Activated T-helper 1 cell treated with anti-CD3 and anti-CD28 coated beads, Interleukin-2, amount 50 U/mL, for 16 hours (primary cell): ENCODE results near the gene FANK1.
"Not testable (repeated sequence)": the region's sequence is repeated elsewhere in the genome, so short reads cannot be mapped to it uniquely, and the experiment has no call there.

Experiments
- DNase-seq, 2 donors: peaks; one replicate each; pipeline ENCODE4 v3.0.0-alpha.2; 2020; ENCODE audit warnings: low read depth in 1 of 2, low spot score in 1 of 2

Gene FANK1

GRCh38 chr10:125926247-125926646, 29.9 kb downstream of the FANK1 start:
- DNase-seq = no peak

- DNase-seq = not testable (repeated sequence)
Observed at GRCh38 chr10:125927265-125927664, 30.9 kb downstream of the FANK1 start.

- DNase-seq = no peak
Observed at GRCh38 chr10:125928928-125929585, 32.7 kb downstream of the FANK1 start.

GRCh38 chr10:125929618-125930017, 33.3 kb downstream of the FANK1 start:
- DNase-seq = no peak

- no peak for DNase-seq
Observed at GRCh38 chr10:125933693-125934092, 37.3 kb downstream of the FANK1 start.

GRCh38 chr10:125936331-125936730, 40.0 kb downstream of the FANK1 start:
- DNase-seq = no peak

- DNase-seq = no peak
Observed at GRCh38 chr10:125940515-125940914, 44.2 kb downstream of the FANK1 start.

- DNase-seq = no peak
Observed at GRCh38 chr10:125951290-125951689, 54.9 kb downstream of the FANK1 start.

- no peak for DNase-seq
Observed at GRCh38 chr10:125953778-125954385, 57.5 kb downstream of the FANK1 start.

- no peak for DNase-seq
Observed at GRCh38 chr10:125955766-125956165, 59.4 kb downstream of the FANK1 start.

GRCh38 chr10:125961743-125962142, 65.4 kb downstream of the FANK1 start:
- no peak for DNase-seq

GRCh38 chr10:125962200-125962599, 65.8 kb downstream of the FANK1 start:
- no peak for DNase-seq

- DNase-seq = no peak
Observed at GRCh38 chr10:125964558-125964957, 68.2 kb downstream of the FANK1 start.

- no peak for DNase-seq
Observed at GRCh38 chr10:125967533-125967932, 71.2 kb downstream of the FANK1 start.

- DNase-seq = not testable (repeated sequence)
Observed at GRCh38 chr10:125970077-125970630, 73.8 kb downstream of the FANK1 start.

- no peak for DNase-seq
Observed at GRCh38 chr10:125976960-125977605, 80.7 kb downstream of the FANK1 start.

GRCh38 chr10:125979976-125980375, 83.6 kb downstream of the FANK1 start:
- DNase-seq = no peak

- DNase-seq = no peak
Observed at GRCh38 chr10:125980521-125981035, 84.2 kb downstream of the FANK1 start.

GRCh38 chr10:125982260-125982948, 86.0 kb downstream of the FANK1 start:
- DNase-seq = no peak

GRCh38 chr10:125983161-125983560, 86.8 kb downstream of the FANK1 start:
- no peak for DNase-seq

GRCh38 chr10:125983656-125984055, 87.3 kb downstream of the FANK1 start:
- no peak for DNase-seq
